SK-N-SH (cell line): ENCODE data around the gene TRIM6. TPM values are rescaled to one million over a fixed set of nuclear protein-coding genes. Genes with fewer than 3 reads are reported as not detected.
"Not testable (repeated sequence)": the region's sequence is repeated elsewhere in the genome, so short reads cannot be mapped to it uniquely, and the experiment has no call there.

Source experiments
- CTCF ChIA-PET: fragments of 300-600, 350-600 bp; formaldehyde crosslinking; extraction: SDS; loops from one replicate; lab custom pipeline; 2021; lab: Yijun Ruan, JAX
- POLR2A ChIA-PET: fragments of 350-600 bp; sonication (Branson Sonifier 250); formaldehyde crosslinking; extraction: SDS; loops from one replicate; lab custom pipeline; 2020; ENCODE audit warnings: antibody characterized with exemption, inconsistent platforms; lab: Yijun Ruan, JAX
- DNase-seq: peaks from one replicate; pipeline ENCODE4 v3.0.0; 2012
- H2AFZ ChIP-seq: fragments of 200-600 bp; sonication (generic); 2 replicates; pipeline ENCODE4 v1.8.1; 2016; ENCODE audit warnings: antibody characterized with exemption, mild to moderate bottlenecking, low read depth
- H3F3A ChIP-seq: fragments of 200-600 bp; sonication (generic); replicated peaks from 2 replicates; pipeline ENCODE3; 2016; ENCODE audit warnings: antibody characterized with exemption, mild to moderate bottlenecking; ENCODE audit not compliant: insufficient read depth
- H3K27ac ChIP-seq, 2 experiments: fragments of 200-500 bp in 1 of 2; fragments of 200-600 bp in 1 of 2; sonication (Bioruptor generic) in 1 of 2; sonication (generic), shearing (Covaris generic) in 1 of 2; 2 replicates each; pipeline versions ENCODE4 v1.5.1 to v1.6.1; 2014 to 2016; ENCODE audit warnings: low read depth in 2 of 2, inconsistent platforms in 1 of 2, low read length in 1 of 2, mild to moderate bottlenecking in 1 of 2, mixed read lengths in 1 of 2
- H3K27me3 ChIP-seq: fragments of 200-600 bp; sonication (generic), shearing (Covaris generic); 2 replicates; pipeline ENCODE4 v1.6.1; 2016; ENCODE audit warnings: mixed run types; ENCODE audit not compliant: insufficient read depth
- H3K36me3 ChIP-seq, 2 experiments: fragments of 200-500 bp in 1 of 2; fragments of 200-600 bp in 1 of 2; sonication (Bioruptor generic) in 1 of 2; sonication (generic) in 1 of 2; replicated peaks in 1 of 2; 2 replicates each; pipeline versions ENCODE3 to v1.5.1; 2014 to 2016; ENCODE audit warnings: low read length in 1 of 2, mild to moderate bottlenecking in 1 of 2; ENCODE audit not compliant: insufficient read depth in 2 of 2, control insufficient read depth in 1 of 2
- H3K4me1 ChIP-seq, 2 experiments: fragments of 200-500 bp in 1 of 2; fragments of 200-600 bp in 1 of 2; sonication (Bioruptor generic) in 1 of 2; sonication (generic), shearing (Covaris generic) in 1 of 2; 2 replicates each; pipeline versions ENCODE4 v1.5.1 to v1.6.1; 2014 to 2016; ENCODE audit warnings: low read depth in 1 of 2, low read length in 1 of 2, mixed run types in 1 of 2; ENCODE audit not compliant: insufficient read depth in 2 of 2, control insufficient read depth in 1 of 2
- H3K4me2 ChIP-seq: fragments of 200-600 bp; sonication (generic), shearing (Covaris generic); 2 replicates; pipeline ENCODE4 v1.6.1; 2017; ENCODE audit warnings: mixed run types
- H3K4me3 ChIP-seq, 2 experiments: fragments of 200-500 bp in 1 of 2; fragments of 200-600 bp in 1 of 2; sonication (Bioruptor generic) in 1 of 2; sonication (generic), shearing (Covaris generic) in 1 of 2; 2 replicates each; pipeline versions ENCODE4 v1.5.1 to v1.8.1; 2014 to 2016; ENCODE audit warnings: low read depth in 2 of 2, inconsistent platforms in 1 of 2, low read length in 1 of 2, mild to moderate bottlenecking in 1 of 2, mixed read lengths in 1 of 2, moderate library complexity in 1 of 2
- H3K79me2 ChIP-seq: fragments of 200-600 bp; sonication (generic); 2 replicates; pipeline ENCODE4 v1.8.1; 2017; ENCODE audit warnings: mild to moderate bottlenecking; ENCODE audit not compliant: insufficient read depth
- H3K9ac ChIP-seq: fragments of 200-600 bp; sonication (generic); 2 replicates; pipeline ENCODE4 v1.6.1; 2017; ENCODE audit warnings: mixed run types
- H3K9me2 ChIP-seq: fragments of 200-600 bp; sonication (generic); 2 replicates; pipeline ENCODE4 v1.6.1; 2017; ENCODE audit warnings: mixed run types
- H3K9me3 ChIP-seq: fragments of 200-600 bp; sonication (generic); 2 replicates; pipeline ENCODE4 v1.6.1; 2017; ENCODE audit warnings: mixed run types, mild to moderate bottlenecking, moderate library complexity
- H4K20me1 ChIP-seq: fragments of 200-600 bp; sonication (generic); 2 replicates; pipeline ENCODE4 v1.6.1; 2017; ENCODE audit warnings: mild to moderate bottlenecking, mixed run types; ENCODE audit not compliant: insufficient read depth
- CHD2 ChIP-seq: fragments of 150-350 bp; IDR thresholded peaks from 2 replicates; pipeline ENCODE4 v1.6.1; 2018; ENCODE audit warnings: low read length; ENCODE audit not compliant: partially characterized antibody
- EZH2phosphoT487 ChIP-seq: fragments of 200-600 bp; sonication (generic); IDR thresholded peaks from 2 replicates; pipeline ENCODE4 v1.6.1; 2017; ENCODE audit warnings: low read depth, mixed run types, mild to moderate bottlenecking, antibody characterized with exemption, moderate library complexity, borderline replicate concordance
- FOXM1 ChIP-seq: IDR thresholded peaks from 2 replicates; pipeline ENCODE4 v1.4.0; 2012; ENCODE audit warnings: low read depth, mild to moderate bottlenecking
- MXI1 ChIP-seq: IDR thresholded peaks from 2 replicates; pipeline ENCODE4 v1.6.1; 2012; ENCODE audit warnings: mild to moderate bottlenecking, low read depth, low read length, improper control_type of control experiment
- NFIC ChIP-seq: IDR thresholded peaks from 2 replicates; pipeline ENCODE4 v1.4.0; 2012; ENCODE audit warnings: borderline replicate concordance
- NRF1 ChIP-seq: IDR thresholded peaks from 2 replicates; pipeline ENCODE4 v1.6.1; 2012; ENCODE audit warnings: low read depth, mild to moderate bottlenecking, low read length
- POLR2AphosphoS5 ChIP-seq: IDR thresholded peaks from 2 replicates; pipeline ENCODE4 v1.6.1; 2012; ENCODE audit warnings: low read depth, low read length
- RAD21 ChIP-seq: IDR thresholded peaks from 2 replicates; pipeline ENCODE4 v1.6.1; 2012; ENCODE audit warnings: mild to moderate bottlenecking, low read length
- RFX5 ChIP-seq: IDR thresholded peaks from 2 replicates; pipeline ENCODE4 v1.6.1; 2012; ENCODE audit warnings: mild to moderate bottlenecking, improper control_type of control experiment, low read length
- SIN3A ChIP-seq: IDR thresholded peaks from 2 replicates; pipeline ENCODE4 v1.6.1; 2012; ENCODE audit warnings: low read depth, mild to moderate bottlenecking, low read length, moderate library complexity, borderline replicate concordance
- SMC3 ChIP-seq: IDR thresholded peaks from 2 replicates; pipeline ENCODE4 v1.6.1; 2012; ENCODE audit warnings: low read depth, low read length, improper control_type of control experiment
- TCF12 ChIP-seq: IDR thresholded peaks from 2 replicates; pipeline ENCODE4 v1.4.0; 2012
- TEAD4 ChIP-seq: IDR thresholded peaks from 2 replicates; pipeline ENCODE4 v1.4.0; 2012; ENCODE audit warnings: mild to moderate bottlenecking, borderline replicate concordance; ENCODE audit not compliant: insufficient read depth
- YY1 ChIP-seq: IDR thresholded peaks from 2 replicates; pipeline ENCODE4 v1.4.0; 2012; ENCODE audit warnings: low read depth, mild to moderate bottlenecking
- WGBS: methylation state at CpG from one replicate; pipeline ENCODE4 v1.1.6; 2017; ENCODE audit warnings: low lambda C conversion rate; 5-methylcytosine and 5-hydroxymethylcytosine counted together
- polyA plus RNA-seq, 3 experiments: library from polyadenylated mRNA; depleted of rRNA; stranded (reverse); fragments of >200 nt; gene quantifications; 2 replicates each; pipeline ENCODE4 v1.2.3, GENCODE V29; 2012
- TF ChIP-seq, protein P1 (sequence below): fragments of 150-350 bp; IDR thresholded peaks from 2 replicates; pipeline ENCODE4 v1.6.1; 2017; ENCODE audit warnings: antibody characterized with exemption, low read length, low read depth, borderline replicate concordance
- TF ChIP-seq, protein P2 (sequence below): IDR thresholded peaks from 2 replicates; pipeline ENCODE4 v1.4.0; 2012; ENCODE audit warnings: low read depth
- TF ChIP-seq, protein P3 (sequence below): fragments of 200-600 bp; sonication (generic); IDR thresholded peaks from 2 replicates; pipeline ENCODE4 v1.6.1; 2017; ENCODE audit warnings: antibody characterized with exemption, mild to moderate bottlenecking, moderate library complexity
- TF ChIP-seq, protein P4 (sequence below): IDR thresholded peaks from 2 replicates; pipeline ENCODE4 v1.4.0; 2012; ENCODE audit warnings: low read depth, borderline replicate concordance

TRIM6 gene
- polyA plus RNA-seq, 1 of the 3 experiments (the other 2 are of a cell fraction): 0.46 TPM

DNA sequence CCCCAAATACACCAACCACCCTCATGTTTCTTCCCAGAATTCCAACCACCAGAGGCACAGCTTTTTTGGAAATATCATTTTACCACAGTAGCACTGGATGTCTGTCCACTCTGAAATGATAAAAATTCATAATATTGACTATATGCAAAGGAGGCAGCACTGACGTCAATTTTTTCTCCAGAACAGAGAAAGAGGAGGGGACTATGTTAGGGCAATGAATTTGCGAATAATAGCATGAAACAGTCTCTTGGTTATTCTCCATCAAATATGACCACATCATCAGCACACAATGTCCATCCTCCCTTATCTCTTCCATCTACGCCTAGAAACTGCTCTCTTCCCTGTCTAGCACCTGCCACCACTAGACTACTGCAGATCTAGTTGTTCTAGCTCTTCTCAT is 49.7 kb downstream of the TRIM6 start (continued):
- no peak for TF ChIP-seq SMC3
- TF ChIP-seq, protein P1, sequence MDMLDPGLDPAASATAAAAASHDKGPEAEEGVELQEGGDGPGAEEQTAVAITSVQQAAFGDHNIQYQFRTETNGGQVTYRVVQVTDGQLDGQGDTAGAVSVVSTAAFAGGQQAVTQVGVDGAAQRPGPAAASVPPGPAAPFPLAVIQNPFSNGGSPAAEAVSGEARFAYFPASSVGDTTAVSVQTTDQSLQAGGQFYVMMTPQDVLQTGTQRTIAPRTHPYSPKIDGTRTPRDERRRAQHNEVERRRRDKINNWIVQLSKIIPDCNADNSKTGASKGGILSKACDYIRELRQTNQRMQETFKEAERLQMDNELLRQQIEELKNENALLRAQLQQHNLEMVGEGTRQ: no peak
- TF ChIP-seq FOXM1: no peak
- TF ChIP-seq POLR2AphosphoS5: no peak
- no peak for TF ChIP-seq RAD21
- TF ChIP-seq EZH2phosphoT487: no peak
- no peak for TF ChIP-seq RFX5
- TF ChIP-seq, protein P2, sequence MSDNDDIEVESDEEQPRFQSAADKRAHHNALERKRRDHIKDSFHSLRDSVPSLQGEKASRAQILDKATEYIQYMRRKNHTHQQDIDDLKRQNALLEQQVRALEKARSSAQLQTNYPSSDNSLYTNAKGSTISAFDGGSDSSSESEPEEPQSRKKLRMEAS: no peak

DNA sequence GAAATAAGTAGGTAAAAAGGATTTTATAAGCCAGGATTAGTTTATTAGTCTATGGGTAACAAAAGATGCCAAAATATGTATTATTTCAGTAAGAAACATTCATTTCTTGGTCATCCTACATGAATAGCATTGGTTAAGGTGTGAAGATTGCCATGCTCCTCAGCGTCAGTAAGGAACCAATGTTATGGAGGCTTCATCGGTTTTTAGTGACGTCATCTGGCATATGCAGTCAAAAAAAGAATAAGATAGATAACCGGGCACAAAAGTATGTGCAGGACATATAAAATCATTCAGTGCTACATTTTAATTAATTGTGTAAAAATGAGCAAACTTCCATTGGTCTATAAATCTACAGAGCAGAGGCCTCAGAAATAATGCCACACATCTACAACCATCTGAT is 59.0 kb downstream of the TRIM6 start:
- H3K27me3 ChIP-seq: no peaks in the 10 kb centered on the region
- H3K4me2 ChIP-seq: no peak overlapping the region
- ChIA-PET POLR2A (no interaction called here), CTCF (interaction anchor here (0.6 kb wide), 1 partner anchor 70 kb away, joined by 4 read pairs; no protein-coding TSS in a partner anchor)
- DNase-seq: no peak
- no peak overlapping the region for H3K9ac ChIP-seq
- H3K27ac ChIP-seq: no peak overlapping the region
- no peak overlapping the region for H2AFZ ChIP-seq
- H3K79me2 ChIP-seq: no peaks in the 10 kb centered on the region
- no peaks in the 10 kb centered on the region for H3K9me3 ChIP-seq
- H3F3A ChIP-seq: no peaks in the 10 kb centered on the region
- 13% methylated on average over 4 of the region's 4 CpGs for WGBS
- H3K9me2 ChIP-seq: no peaks in the 10 kb centered on the region
- no peaks in the 10 kb centered on the region for H3K36me3 ChIP-seq
- no peaks in the 10 kb centered on the region for H3K4me1 ChIP-seq
- H3K4me3 ChIP-seq: no peak overlapping the region
- no peaks in the 10 kb centered on the region for H4K20me1 ChIP-seq
- TF ChIP-seq, protein P3, sequence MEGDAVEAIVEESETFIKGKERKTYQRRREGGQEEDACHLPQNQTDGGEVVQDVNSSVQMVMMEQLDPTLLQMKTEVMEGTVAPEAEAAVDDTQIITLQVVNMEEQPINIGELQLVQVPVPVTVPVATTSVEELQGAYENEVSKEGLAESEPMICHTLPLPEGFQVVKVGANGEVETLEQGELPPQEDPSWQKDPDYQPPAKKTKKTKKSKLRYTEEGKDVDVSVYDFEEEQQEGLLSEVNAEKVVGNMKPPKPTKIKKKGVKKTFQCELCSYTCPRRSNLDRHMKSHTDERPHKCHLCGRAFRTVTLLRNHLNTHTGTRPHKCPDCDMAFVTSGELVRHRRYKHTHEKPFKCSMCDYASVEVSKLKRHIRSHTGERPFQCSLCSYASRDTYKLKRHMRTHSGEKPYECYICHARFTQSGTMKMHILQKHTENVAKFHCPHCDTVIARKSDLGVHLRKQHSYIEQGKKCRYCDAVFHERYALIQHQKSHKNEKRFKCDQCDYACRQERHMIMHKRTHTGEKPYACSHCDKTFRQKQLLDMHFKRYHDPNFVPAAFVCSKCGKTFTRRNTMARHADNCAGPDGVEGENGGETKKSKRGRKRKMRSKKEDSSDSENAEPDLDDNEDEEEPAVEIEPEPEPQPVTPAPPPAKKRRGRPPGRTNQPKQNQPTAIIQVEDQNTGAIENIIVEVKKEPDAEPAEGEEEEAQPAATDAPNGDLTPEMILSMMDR: no peak
- no peak for TF ChIP-seq MXI1
- TF ChIP-seq YY1: no peak
- TF ChIP-seq TCF12: no peak
- TF ChIP-seq, protein P4, sequence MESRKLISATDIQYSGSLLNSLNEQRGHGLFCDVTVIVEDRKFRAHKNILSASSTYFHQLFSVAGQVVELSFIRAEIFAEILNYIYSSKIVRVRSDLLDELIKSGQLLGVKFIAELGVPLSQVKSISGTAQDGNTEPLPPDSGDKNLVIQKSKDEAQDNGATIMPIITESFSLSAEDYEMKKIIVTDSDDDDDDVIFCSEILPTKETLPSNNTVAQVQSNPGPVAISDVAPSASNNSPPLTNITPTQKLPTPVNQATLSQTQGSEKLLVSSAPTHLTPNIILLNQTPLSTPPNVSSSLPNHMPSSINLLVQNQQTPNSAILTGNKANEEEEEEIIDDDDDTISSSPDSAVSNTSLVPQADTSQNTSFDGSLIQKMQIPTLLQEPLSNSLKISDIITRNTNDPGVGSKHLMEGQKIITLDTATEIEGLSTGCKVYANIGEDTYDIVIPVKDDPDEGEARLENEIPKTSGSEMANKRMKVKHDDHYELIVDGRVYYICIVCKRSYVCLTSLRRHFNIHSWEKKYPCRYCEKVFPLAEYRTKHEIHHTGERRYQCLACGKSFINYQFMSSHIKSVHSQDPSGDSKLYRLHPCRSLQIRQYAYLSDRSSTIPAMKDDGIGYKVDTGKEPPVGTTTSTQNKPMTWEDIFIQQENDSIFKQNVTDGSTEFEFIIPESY: no peak
- TF ChIP-seq SIN3A: no peak
- no peak for TF ChIP-seq NFIC
- no peak for TF ChIP-seq TEAD4
- TF ChIP-seq CHD2: no peak
- no peak for TF ChIP-seq NRF1
- no peak for TF ChIP-seq SMC3

DNA sequence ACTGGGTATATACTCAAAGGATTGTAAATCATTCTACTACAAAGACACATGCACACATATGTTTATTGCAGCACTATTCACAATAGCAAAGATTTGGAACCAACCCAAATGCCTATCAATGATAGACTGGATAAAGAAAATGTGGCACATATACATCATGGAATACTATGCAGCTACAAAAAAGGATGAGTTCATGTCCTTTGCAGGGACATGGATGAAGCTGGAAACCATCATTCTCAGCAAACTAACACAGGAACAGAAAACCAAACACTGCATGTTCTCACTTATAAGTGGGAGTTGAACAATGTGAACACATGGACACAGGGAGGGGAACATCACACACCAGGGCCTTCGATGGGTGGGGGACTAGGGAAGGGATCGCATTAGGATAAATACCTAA is 60.5 kb downstream of the TRIM6 start:
- H2AFZ ChIP-seq, H3K9me3 ChIP-seq, H3K36me3 ChIP-seq, H3K9me2 ChIP-seq, H3K4me3 ChIP-seq, H3K79me2 ChIP-seq, H4K20me1 ChIP-seq, H3K4me1 ChIP-seq, CTCF ChIA-PET, H3K4me2 ChIP-seq, DNase-seq, H3K27me3 ChIP-seq, H3K9ac ChIP-seq, H3K27ac ChIP-seq, POLR2A ChIA-PET, H3F3A ChIP-seq: not testable (repeated sequence)
- 0% methylated on average over 2 of the region's 2 CpGs for WGBS
